HepG2 (cell line): ENCODE data around the gene FRMD8. TPM values are rescaled to one million over a fixed set of nuclear protein-coding genes. Genes with fewer than 3 reads are reported as not detected.
A peak's percentile ranks its signal among the peaks of the same experiment; 100 is the strongest.

ENCODE experiments used
- ATAC-seq: fragments of 200-7000 bp; cut with Tn5 transposase; 3 replicates; pipeline ENCODE4 v1.9.1; 2020; ENCODE audit warnings: mild to moderate bottlenecking, moderate library complexity
- BruUV-seq: library from RNA; stranded (reverse); fragments of 400-500 nt; replicated peaks from 2 replicates; lab custom pipeline; 2021; lab: Mats Ljungman, UMichigan
- CTCF ChIA-PET: fragments of 300-600 bp; formaldehyde crosslinking; extraction: SDS; loops from one replicate; lab custom pipeline; 2021; ENCODE audit warnings: low total read pairs, inconsistent platforms, low intra/inter-chr PET ratio; lab: Yijun Ruan, JAX
- POLR2A ChIA-PET: fragments of 350-600 bp; sonication (Branson Sonifier 250); formaldehyde crosslinking; loops from one replicate; lab custom pipeline; 2020; ENCODE audit warnings: antibody characterized with exemption, inconsistent platforms; lab: Yijun Ruan, JAX
- DNase-seq: peaks from one replicate; pipeline ENCODE4 v3.0.0-alpha.2; 2015; ENCODE audit warnings: low spot score
- FAIRE-seq: peaks from 3 replicates; lab custom pipeline; 2011; peaks lifted over from hg19 to GRCh38; lab: Jason Lieb, UNC
- H2AFZ ChIP-seq: one replicate; pipeline ENCODE4 v1.6.1; 2011; ENCODE audit warnings: low read length, inconsistent platforms
- H3K27ac ChIP-seq: fragments of 300-600 bp; 3 replicates; pipeline ENCODE4 v1.8.0; 2011; ENCODE audit warnings: mixed run types, mild to moderate bottlenecking, mixed read lengths, low read length, inconsistent platforms; ENCODE audit not compliant: insufficient read depth; ENCODE audit errors: extremely low read length
- H3K27me3 ChIP-seq, 2 experiments: fragments of 200-600 bp in 1 of 2; 2 replicates in 1 of 2; 3 replicates in 1 of 2; pipeline versions ENCODE4 v1.6.0 to v1.8.0; 2011; ENCODE audit warnings: low read length in 2 of 2, mild to moderate bottlenecking in 2 of 2, moderate library complexity in 2 of 2, inconsistent platforms in 1 of 2; ENCODE audit not compliant: insufficient read depth in 2 of 2, control insufficient read depth in 1 of 2
- H3K36me3 ChIP-seq, 2 experiments: fragments of 200-600 bp in 1 of 2; replicated peaks in 1 of 2; 2 replicates in 1 of 2; 3 replicates in 1 of 2; pipeline versions ENCODE4 v1.5.1 to v1.8.0; 2011; ENCODE audit warnings: low read length in 2 of 2, inconsistent platforms in 1 of 2; ENCODE audit not compliant: insufficient read depth in 2 of 2, control insufficient read depth in 1 of 2
- H3K4me1 ChIP-seq: 2 replicates; pipeline ENCODE4 v1.5.1; 2012; ENCODE audit warnings: low read length, inconsistent platforms; ENCODE audit not compliant: insufficient read depth
- H3K4me2 ChIP-seq: 2 replicates; pipeline ENCODE4 v1.6.0; 2011; ENCODE audit warnings: low read depth, low read length, inconsistent platforms
- H3K4me3 ChIP-seq, 3 experiments: fragments of 200-600 bp in 1 of 3; sonication (generic), shearing (Covaris generic) in 1 of 3; replicated peaks in 1 of 3; 2 replicates each; pipeline ENCODE4 v1.5.1; 2011 to 2016; ENCODE audit warnings: low read length in 3 of 3, inconsistent platforms in 2 of 3, low read depth in 2 of 3, mild to moderate bottlenecking in 2 of 3, control low read depth in 1 of 3, mixed read lengths in 1 of 3; ENCODE audit not compliant: insufficient read depth in 1 of 3
- H3K79me2 ChIP-seq: one replicate; pipeline ENCODE4 v1.6.1; 2011; ENCODE audit warnings: low read length, inconsistent platforms; ENCODE audit not compliant: insufficient read depth
- H3K9ac ChIP-seq: 2 replicates; pipeline ENCODE4 v1.6.0; 2011; ENCODE audit warnings: mild to moderate bottlenecking, low read depth, low read length, inconsistent platforms; ENCODE audit not compliant: insufficient read depth
- H3K9me3 ChIP-seq: 2 replicates; pipeline ENCODE4 v1.5.1; 2012; ENCODE audit warnings: mild to moderate bottlenecking, low read length
- H4K20me1 ChIP-seq: 2 replicates; pipeline ENCODE4 v1.6.0; 2011; ENCODE audit warnings: inconsistent platforms, mild to moderate bottlenecking, low read length, moderate library complexity; ENCODE audit not compliant: insufficient read depth
- ARHGAP35 ChIP-seq: sonication (generic); formaldehyde crosslinking; IDR thresholded peaks from 2 replicates; pipeline ENCODE4 v1.9.0; 2022; ENCODE audit warnings: mild to moderate bottlenecking, inconsistent platforms, moderate library complexity, missing genetic modification reagents, borderline replicate concordance
- CENPX ChIP-seq: sonication (generic); formaldehyde crosslinking; IDR thresholded peaks from 2 replicates; pipeline ENCODE4 v1.9.0; 2021; ENCODE audit warnings: mild to moderate bottlenecking, missing genetic modification reagents, moderate library complexity
- MAFF ChIP-seq: IDR thresholded peaks from 2 replicates; pipeline ENCODE4 v1.6.1; 2011; ENCODE audit warnings: low read depth, low read length, improper control_type of control experiment
- SP2 ChIP-seq: sonication (generic); formaldehyde crosslinking; IDR thresholded peaks from 2 replicates; pipeline ENCODE4 v1.5.1; 2020; ENCODE audit warnings: mild to moderate bottlenecking, missing genetic modification reagents
- SRSF4 ChIP-seq: fragments of 200-400 bp; formaldehyde crosslinking; IDR thresholded peaks from one replicate; pipeline ENCODE4 v1.6.1; 2018; ENCODE audit warnings: mild to moderate bottlenecking, low read depth, low read length, moderate library complexity; ENCODE audit not compliant: poor library complexity, severe bottlenecking
- ZFYVE20 ChIP-seq: sonication (generic); formaldehyde crosslinking; IDR thresholded peaks from 2 replicates; pipeline ENCODE4 v1.8.0; 2023; ENCODE audit warnings: low read depth, mild to moderate bottlenecking, moderate library complexity, missing genetic modification reagents, borderline replicate concordance
- ZNF260 ChIP-seq: sonication (generic); formaldehyde crosslinking; IDR thresholded peaks from 2 replicates; pipeline ENCODE4 v1.4.0; 2020; ENCODE audit warnings: missing genetic modification reagents, low read depth, mild to moderate bottlenecking, borderline replicate concordance
- ZNF33A ChIP-seq: sonication (generic); formaldehyde crosslinking; IDR thresholded peaks from 2 replicates; pipeline ENCODE4 v1.5.1; 2020; ENCODE audit warnings: missing genetic modification reagents, mild to moderate bottlenecking, moderate library complexity, borderline replicate concordance
- ZNF430 ChIP-seq: sonication (generic); formaldehyde crosslinking; IDR thresholded peaks from 2 replicates; pipeline ENCODE4 v1.9.0; 2021; ENCODE audit warnings: mild to moderate bottlenecking, missing genetic modification reagents
- ZNF446 ChIP-seq: sonication (generic); formaldehyde crosslinking; IDR thresholded peaks from 2 replicates; pipeline ENCODE4 v1.5.0; 2020; ENCODE audit warnings: mild to moderate bottlenecking, missing genetic modification reagents
- ZNF451 ChIP-seq: sonication (generic); formaldehyde crosslinking; IDR thresholded peaks from 2 replicates; pipeline ENCODE4 v1.5.0; 2020; ENCODE audit warnings: mild to moderate bottlenecking, missing genetic modification reagents
- ZNF552 ChIP-seq: sonication (generic); formaldehyde crosslinking; IDR thresholded peaks from 2 replicates; pipeline ENCODE4 v1.9.0; 2022; ENCODE audit warnings: missing genetic modification reagents, mild to moderate bottlenecking, borderline replicate concordance
- ZNF605 ChIP-seq: sonication (generic); formaldehyde crosslinking; IDR thresholded peaks from 2 replicates; pipeline ENCODE4 v1.8.0; 2022; ENCODE audit warnings: mild to moderate bottlenecking, missing genetic modification reagents
- WGBS: methylation state at CpG from one replicate; pipeline ENCODE4 v1.1.6; 2017; ENCODE audit warnings: low lambda C conversion rate; 5-methylcytosine and 5-hydroxymethylcytosine counted together
- in situ Hi-C: cut with HindIII; loops from 2 replicates; pipeline ENCODE4 v1.10.0; 2017; ENCODE audit warnings: low pct_unique_long_range_greater_than_20kb; ENCODE audit not compliant: extremely low pct_ligation_motif_present
- intact Hi-C: fragments of 100-400 bp; cut with micrococcal nuclease; formaldehyde crosslinking; loops from one replicate; pipeline ENCODE4 v1.10.0; 2022; ENCODE audit not compliant: unreplicated experiment
- polyA plus RNA-seq, 8 experiments: library from polyadenylated mRNA; depleted of rRNA in 3 of 8; stranded (reverse) in 7 of 8; unstranded in 1 of 8; fragments of >200 nt; fragmentation: Illumina TruSeq in 4 of 8; extraction: Trizol in 4 of 8; gene quantifications; 2 replicates each; pipeline versions ENCODE4 v1.2.1 to v1.2.3, GENCODE V29; 2011 to 2016; ENCODE audit warnings: low read depth in 4 of 8, missing spikeins in 1 of 8, mixed read lengths in 1 of 8; ENCODE audit not compliant: insufficient read depth in 1 of 8
- total RNA-seq, 5 experiments: library from RNA; depleted of rRNA; stranded (reverse); fragments of >200 nt; fragmentation: Illumina TruSeq; extraction: Trizol; gene quantifications; 2 replicates each; pipeline ENCODE4 v1.2.3, GENCODE V29; 2016; ENCODE audit warnings: low read depth in 1 of 5
- TF ChIP-seq, protein P1 (sequence below): sonication (generic); formaldehyde crosslinking; IDR thresholded peaks from 2 replicates; pipeline ENCODE4 v1.4.0; 2020; ENCODE audit warnings: missing genetic modification reagents
- TF ChIP-seq, protein P2 (sequence below): fragments of 450-650 bp; IDR thresholded peaks from 2 replicates; pipeline ENCODE4 v1.6.1; 2017; ENCODE audit warnings: mild to moderate bottlenecking

Gene FRMD8
- total and polyA plus RNA-seq, 2 of the 13 experiments (the other 11 are each of a cell fraction or from before 2014, with no cell fraction given), result 5.8 to 20.6 TPM

DNA sequence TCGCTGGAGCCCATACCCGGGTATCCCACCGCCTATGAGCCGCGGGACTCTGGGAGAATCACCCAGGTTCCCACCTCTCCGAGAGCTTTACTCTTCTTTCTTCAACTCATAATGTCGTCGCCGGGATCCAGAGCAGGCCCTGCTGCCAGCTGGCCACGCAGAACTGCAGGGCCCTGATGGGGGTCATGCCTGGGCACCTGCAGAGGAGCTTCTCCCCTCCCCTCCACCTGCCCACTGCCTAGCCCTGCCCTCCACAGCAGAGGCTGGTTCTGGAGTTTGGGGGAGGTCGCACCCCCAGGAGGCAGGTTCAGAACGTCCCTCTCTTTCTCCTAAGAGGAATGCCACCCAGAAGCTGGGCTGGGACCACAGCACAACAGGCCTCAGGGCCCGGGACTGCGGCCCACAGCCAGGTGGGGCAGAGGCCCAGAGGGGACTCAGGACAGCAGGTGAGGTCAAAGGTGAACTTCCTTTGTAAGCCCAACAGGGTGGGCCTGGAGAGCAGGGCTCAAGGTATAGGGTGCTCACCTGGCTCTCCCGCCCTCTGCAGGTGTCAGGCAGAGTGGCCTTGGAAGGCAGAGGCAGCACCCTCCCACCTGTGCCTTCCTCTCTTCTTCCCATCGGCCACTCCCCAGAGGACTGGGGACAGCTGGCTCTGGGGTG is 5.8 kb upstream of the FRMD8 start (continued):
- TF ChIP-seq, protein P1, sequence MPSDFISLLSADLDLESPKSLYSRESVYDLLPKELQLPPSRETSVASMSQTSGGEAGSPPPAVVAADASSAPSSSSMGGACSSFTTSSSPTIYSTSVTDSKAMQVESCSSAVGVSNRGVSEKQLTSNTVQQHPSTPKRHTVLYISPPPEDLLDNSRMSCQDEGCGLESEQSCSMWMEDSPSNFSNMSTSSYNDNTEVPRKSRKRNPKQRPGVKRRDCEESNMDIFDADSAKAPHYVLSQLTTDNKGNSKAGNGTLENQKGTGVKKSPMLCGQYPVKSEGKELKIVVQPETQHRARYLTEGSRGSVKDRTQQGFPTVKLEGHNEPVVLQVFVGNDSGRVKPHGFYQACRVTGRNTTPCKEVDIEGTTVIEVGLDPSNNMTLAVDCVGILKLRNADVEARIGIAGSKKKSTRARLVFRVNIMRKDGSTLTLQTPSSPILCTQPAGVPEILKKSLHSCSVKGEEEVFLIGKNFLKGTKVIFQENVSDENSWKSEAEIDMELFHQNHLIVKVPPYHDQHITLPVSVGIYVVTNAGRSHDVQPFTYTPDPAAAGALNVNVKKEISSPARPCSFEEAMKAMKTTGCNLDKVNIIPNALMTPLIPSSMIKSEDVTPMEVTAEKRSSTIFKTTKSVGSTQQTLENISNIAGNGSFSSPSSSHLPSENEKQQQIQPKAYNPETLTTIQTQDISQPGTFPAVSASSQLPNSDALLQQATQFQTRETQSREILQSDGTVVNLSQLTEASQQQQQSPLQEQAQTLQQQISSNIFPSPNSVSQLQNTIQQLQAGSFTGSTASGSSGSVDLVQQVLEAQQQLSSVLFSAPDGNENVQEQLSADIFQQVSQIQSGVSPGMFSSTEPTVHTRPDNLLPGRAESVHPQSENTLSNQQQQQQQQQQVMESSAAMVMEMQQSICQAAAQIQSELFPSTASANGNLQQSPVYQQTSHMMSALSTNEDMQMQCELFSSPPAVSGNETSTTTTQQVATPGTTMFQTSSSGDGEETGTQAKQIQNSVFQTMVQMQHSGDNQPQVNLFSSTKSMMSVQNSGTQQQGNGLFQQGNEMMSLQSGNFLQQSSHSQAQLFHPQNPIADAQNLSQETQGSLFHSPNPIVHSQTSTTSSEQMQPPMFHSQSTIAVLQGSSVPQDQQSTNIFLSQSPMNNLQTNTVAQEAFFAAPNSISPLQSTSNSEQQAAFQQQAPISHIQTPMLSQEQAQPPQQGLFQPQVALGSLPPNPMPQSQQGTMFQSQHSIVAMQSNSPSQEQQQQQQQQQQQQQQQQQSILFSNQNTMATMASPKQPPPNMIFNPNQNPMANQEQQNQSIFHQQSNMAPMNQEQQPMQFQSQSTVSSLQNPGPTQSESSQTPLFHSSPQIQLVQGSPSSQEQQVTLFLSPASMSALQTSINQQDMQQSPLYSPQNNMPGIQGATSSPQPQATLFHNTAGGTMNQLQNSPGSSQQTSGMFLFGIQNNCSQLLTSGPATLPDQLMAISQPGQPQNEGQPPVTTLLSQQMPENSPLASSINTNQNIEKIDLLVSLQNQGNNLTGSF (CRISPR knock-in tag), result no peak
- TF ChIP-seq ZFYVE20, result no peak
- no peak for TF ChIP-seq ZNF430 (CRISPR knock-in tag)

DNA sequence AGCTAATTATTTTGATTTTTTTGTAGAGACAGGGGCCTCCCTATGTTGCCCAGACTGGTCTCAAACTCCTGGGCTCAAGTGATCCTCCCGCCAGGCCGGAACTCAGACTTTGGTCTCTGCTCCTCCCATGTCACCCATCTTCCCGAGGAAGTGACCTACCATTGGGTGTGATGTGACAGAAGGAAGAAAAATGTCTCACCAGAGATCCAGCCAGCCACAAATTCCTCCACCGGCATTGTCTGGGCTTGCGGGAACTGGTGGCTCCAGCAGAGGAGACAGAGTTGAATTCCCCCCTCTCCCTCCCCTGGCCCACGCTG is 4.8 kb upstream of the FRMD8 start:
- Histone ChIP-seq H3K27ac (peak overlapping the region; percentile 88), H3K9ac (peak overlapping the region; percentile 71), H3K9me3 (no peaks in the 10 kb centered on the region), H3K79me2 (no peaks in the 10 kb centered on the region), H4K20me1 (no peaks in the 10 kb centered on the region), H3K36me3 (no peaks in the 10 kb centered on the region), H3K4me2 (peak overlapping the region; percentile 95), H3K4me1 (peaks cover 91% of the 10 kb centered on the region), H3K27me3 (no peaks in the 10 kb centered on the region; a peak in 1 of 5 replicates), H3K4me3 (peak overlapping the region; percentile 14 to 82 (median 57); a peak in 5 of 6 replicates), H2AFZ (no peak overlapping the region)
- ATAC-seq (no peak), FAIRE-seq (peak; percentile 99), DNase-seq (peak; percentile 94)
- ChIA-PET POLR2A (interaction anchor here (0.7 to 16.8 kb wide), 11 partner anchors 11 to 129 kb away, joined by 3 to 433 read pairs (median 8); partner anchors contain the start of genes DPF2, MALAT1 and NEAT1), CTCF (no interaction called here)
- no TSS peak for BruUV-seq
- in situ Hi-C loops (loop anchor here (5.0 kb wide), 1 partner anchor 36 kb away; no protein-coding TSS in a partner anchor), intact Hi-C loops (loop anchor here (1.0 to 2.0 kb wide), 3 partner anchors 10 to 35 kb away; no protein-coding TSS in a partner anchor)
- 0% methylated on average over 5 of the region's 6 CpGs for whole genome bisulfite sequencing
- TF ChIP-seq ARHGAP35 (CRISPR knock-in tag) (no peak), SRSF4 (no peak), ZNF446 (CRISPR knock-in tag) (0 out of 2 replicates have a peak, but pooled peaks have one; percentile 6), ZNF260 (CRISPR knock-in tag) (no peak), ZNF605 (CRISPR knock-in tag) (no peak), MAFF (no peak), CENPX (no peak), SP2 (CRISPR knock-in tag) (peak; percentile 34; the same call in 1 of the 2 replicates), ZNF451 (no peak), ZNF33A (0 out of 2 replicates have a peak, but pooled peaks have one; percentile 8), ZNF552 (CRISPR knock-in tag) (no peak)
- TF ChIP-seq, protein P2, sequence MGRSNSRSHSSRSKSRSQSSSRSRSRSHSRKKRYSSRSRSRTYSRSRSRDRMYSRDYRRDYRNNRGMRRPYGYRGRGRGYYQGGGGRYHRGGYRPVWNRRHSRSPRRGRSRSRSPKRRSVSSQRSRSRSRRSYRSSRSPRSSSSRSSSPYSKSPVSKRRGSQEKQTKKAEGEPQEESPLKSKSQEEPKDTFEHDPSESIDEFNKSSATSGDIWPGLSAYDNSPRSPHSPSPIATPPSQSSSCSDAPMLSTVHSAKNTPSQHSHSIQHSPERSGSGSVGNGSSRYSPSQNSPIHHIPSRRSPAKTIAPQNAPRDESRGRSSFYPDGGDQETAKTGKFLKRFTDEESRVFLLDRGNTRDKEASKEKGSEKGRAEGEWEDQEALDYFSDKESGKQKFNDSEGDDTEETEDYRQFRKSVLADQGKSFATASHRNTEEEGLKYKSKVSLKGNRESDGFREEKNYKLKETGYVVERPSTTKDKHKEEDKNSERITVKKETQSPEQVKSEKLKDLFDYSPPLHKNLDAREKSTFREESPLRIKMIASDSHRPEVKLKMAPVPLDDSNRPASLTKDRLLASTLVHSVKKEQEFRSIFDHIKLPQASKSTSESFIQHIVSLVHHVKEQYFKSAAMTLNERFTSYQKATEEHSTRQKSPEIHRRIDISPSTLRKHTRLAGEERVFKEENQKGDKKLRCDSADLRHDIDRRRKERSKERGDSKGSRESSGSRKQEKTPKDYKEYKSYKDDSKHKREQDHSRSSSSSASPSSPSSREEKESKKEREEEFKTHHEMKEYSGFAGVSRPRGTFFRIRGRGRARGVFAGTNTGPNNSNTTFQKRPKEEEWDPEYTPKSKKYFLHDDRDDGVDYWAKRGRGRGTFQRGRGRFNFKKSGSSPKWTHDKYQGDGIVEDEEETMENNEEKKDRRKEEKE, result no peak
